CD8-positive, alpha-beta memory T cell (primary cell): ENCODE data around the gene CAVIN4. TPM values are rescaled to one million over a fixed set of nuclear protein-coding genes. Genes with fewer than 3 reads are reported as not detected.

ENCODE experiments used
- CTCF ChIA-PET: fragments of 350-600 bp; sonication (Branson Sonifier 250); formaldehyde crosslinking; loops from one replicate; lab custom pipeline; 2021; ENCODE audit warnings: antibody characterized with exemption; lab: Charles Lee
- POLR2A ChIA-PET: fragments of 350-600 bp; sonication (Branson Sonifier 250); formaldehyde crosslinking; loops from one replicate; lab custom pipeline; 2021; ENCODE audit warnings: antibody characterized with exemption; lab: Charles Lee
- DNase-seq, 5 donors: peaks; one replicate each; pipeline versions ENCODE4 v3.0.0 to v3.0.0-alpha.2; 2020 to 2022; ENCODE audit warnings: mixed read lengths in 1 of 5
- H3K27ac ChIP-seq: one replicate; pipeline ENCODE4 v1.7.0; 2013; ENCODE audit warnings: low read depth, mild to moderate bottlenecking, low read length, moderate library complexity
- H3K27me3 ChIP-seq: 2 replicates; pipeline ENCODE4 v1.7.0; 2013; ENCODE audit warnings: low read length, mild to moderate bottlenecking; ENCODE audit not compliant: insufficient read depth, poor library complexity, severe bottlenecking
- H3K36me3 ChIP-seq: 2 replicates; pipeline ENCODE4 v1.7.0; 2013; ENCODE audit warnings: mild to moderate bottlenecking, low read length, moderate library complexity; ENCODE audit not compliant: insufficient read depth
- H3K4me1 ChIP-seq: 2 replicates; pipeline ENCODE4 v1.7.0; 2013; ENCODE audit warnings: mild to moderate bottlenecking, low read length, moderate library complexity; ENCODE audit not compliant: insufficient read depth
- H3K4me3 ChIP-seq: 2 replicates; pipeline ENCODE4 v1.7.0; 2013; ENCODE audit warnings: mild to moderate bottlenecking, low read length
- H3K9me3 ChIP-seq: 2 replicates; pipeline ENCODE4 v1.7.0; 2013; ENCODE audit warnings: mild to moderate bottlenecking, low read length
- H3K27ac Mint-ChIP-seq, 8 donors: one replicate each; pipeline ENCODE4 v1.8.0; 2020 to 2021; ENCODE audit warnings: mixed read lengths in 8 of 8, mild to moderate bottlenecking in 6 of 8, inconsistent platforms in 3 of 8, moderate library complexity in 3 of 8
- H3K27me3 Mint-ChIP-seq, 2 donors: one replicate each; pipeline ENCODE4 v1.8.0; 2020 to 2021; ENCODE audit warnings: mixed read lengths in 2 of 2, mild to moderate bottlenecking in 1 of 2, moderate library complexity in 1 of 2
- H3K36me3 Mint-ChIP-seq, 3 donors: one replicate each; pipeline ENCODE4 v1.8.0; 2020 to 2021; ENCODE audit warnings: mixed read lengths in 3 of 3, inconsistent platforms in 1 of 3, mild to moderate bottlenecking in 1 of 3
- H3K4me1 Mint-ChIP-seq, 3 donors: one replicate each; pipeline ENCODE4 v1.8.0; 2020 to 2021; ENCODE audit warnings: mixed read lengths in 3 of 3, inconsistent platforms in 1 of 3, mild to moderate bottlenecking in 1 of 3
- H3K4me3 Mint-ChIP-seq, 7 donors: one replicate each; pipeline ENCODE4 v1.8.0; 2020 to 2021; ENCODE audit warnings: mixed read lengths in 7 of 7, mild to moderate bottlenecking in 6 of 7, moderate library complexity in 4 of 7, inconsistent platforms in 2 of 7
- H3K9me3 Mint-ChIP-seq, 5 donors: one replicate each; pipeline ENCODE4 v1.8.0; 2020 to 2022; ENCODE audit warnings: mixed read lengths in 5 of 5, mild to moderate bottlenecking in 3 of 5, moderate library complexity in 2 of 5, inconsistent platforms in 1 of 5
- polyA plus RNA-seq: library from polyadenylated mRNA; unstranded; fragments of 300-500 nt; fragmentation: Illumina TruSeq; gene quantifications from one replicate; pipeline ENCODE4 v1.2.3, GENCODE V29; 2021
- total RNA-seq, 2 experiments: library from RNA; stranded (reverse); gene quantifications; one replicate each; pipeline ENCODE4 v1.2.3, GENCODE V29; 2021

The CAVIN4 gene
- total and polyA plus RNA-seq, 3 experiments from 2014 or later: 0.20 to 0.26 TPM; not detected in 1

DNA sequence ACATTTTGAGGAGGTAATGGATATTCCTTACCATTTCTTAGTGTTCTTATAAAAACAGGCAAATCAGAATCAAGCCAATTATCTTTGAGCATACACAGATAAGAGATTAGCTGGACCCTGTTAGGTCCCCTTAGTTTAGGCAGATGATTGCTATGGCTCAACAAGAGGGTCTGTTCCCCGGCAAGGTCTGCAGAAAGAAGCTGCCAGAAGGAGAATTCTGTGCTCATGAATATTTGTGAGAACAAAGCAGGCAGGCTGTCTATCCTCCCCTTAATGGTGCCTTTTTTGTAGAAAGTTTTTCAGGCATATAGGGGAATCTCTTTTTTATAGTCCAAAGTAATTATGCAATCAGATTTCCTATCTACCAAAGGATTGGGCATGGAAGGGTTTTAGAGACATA is 27.5 kb downstream of the CAVIN4 start:
- no peaks in the 10 kb centered on the region for H3K27me3 Mint-ChIP-seq
- H3K27ac Mint-ChIP-seq: no peak overlapping the region
- H3K4me3 Mint-ChIP-seq: no peak overlapping the region
- H3K27ac ChIP-seq: no peak overlapping the region
- H3K9me3 ChIP-seq: no peaks in the 10 kb centered on the region
- H3K36me3 Mint-ChIP-seq: peaks cover 0 to 2% (median 0%) of the 10 kb centered on the region in 3 donors
- ChIA-PET CTCF (no interaction called here), POLR2A (no interaction called here)
- no peaks in the 10 kb centered on the region for H3K36me3 ChIP-seq
- no peak overlapping the region for H3K4me3 ChIP-seq
- no peaks in the 10 kb centered on the region for H3K4me1 Mint-ChIP-seq
- H3K4me1 ChIP-seq: no peaks in the 10 kb centered on the region
- H3K9me3 Mint-ChIP-seq: no peaks in the 10 kb centered on the region
- H3K27me3 ChIP-seq: no peaks in the 10 kb centered on the region
- DNase-seq: no peak

DNA sequence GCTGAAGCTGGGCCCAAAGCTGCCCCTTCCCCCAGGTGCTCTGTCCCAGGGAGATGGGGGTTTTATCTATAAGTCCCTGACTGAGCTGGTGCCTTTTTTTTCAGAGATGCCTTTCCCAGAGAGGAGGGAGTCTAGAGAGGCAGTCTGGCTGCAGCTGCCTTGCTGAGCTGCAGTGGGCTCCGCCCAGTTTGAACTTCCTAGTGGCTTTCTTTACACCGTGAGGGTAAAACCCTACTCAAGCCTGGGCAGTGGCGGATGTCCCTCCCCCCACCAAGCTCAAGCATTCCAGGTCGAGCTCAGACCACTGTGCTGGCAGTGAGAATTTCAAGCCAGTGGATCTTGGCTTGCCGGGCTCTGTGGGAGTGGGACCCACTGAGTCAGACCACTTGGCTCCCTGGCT is 41.3 kb downstream of the CAVIN4 start:
- POLR2A ChIA-PET: no interaction called here

DNA sequence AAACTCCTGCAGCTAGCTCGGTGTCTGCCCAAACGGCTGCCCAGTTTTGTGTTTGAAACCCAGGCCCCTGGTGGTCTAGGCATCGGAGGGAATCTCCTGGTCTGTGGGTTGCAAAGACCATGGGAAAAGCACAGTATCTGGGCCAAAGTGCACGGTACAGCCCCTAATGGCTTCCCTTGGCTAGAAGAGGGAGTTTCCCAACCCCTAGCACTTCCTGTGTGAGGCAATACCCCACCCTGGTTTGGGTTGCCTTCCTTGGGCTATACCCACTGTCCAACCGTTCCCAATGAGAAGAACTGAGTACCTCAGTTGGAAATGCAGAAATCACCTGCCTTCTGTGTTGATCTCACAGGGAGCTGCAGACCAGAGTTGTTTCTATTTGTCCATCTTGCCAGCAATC is 41.8 kb downstream of the CAVIN4 start:
- Mint-ChIP-seq H3K27me3 (peaks cover 15 to 20% of the 10 kb centered on the region in 2 donors), H3K27ac (no peak overlapping the region), H3K9me3 (peaks cover 7 to 25% (median 8%) of the 10 kb centered on the region in 5 donors), H3K4me1 (no peaks in the 10 kb centered on the region), H3K4me3 (no peak overlapping the region), H3K36me3 (peaks cover 0 to 8% (median 0%) of the 10 kb centered on the region in 3 donors)
- ChIA-PET POLR2A (no interaction called here), CTCF (no interaction called here)
- Histone ChIP-seq H3K4me3 (no peak overlapping the region), H3K36me3 (no peaks in the 10 kb centered on the region), H3K27me3 (no peaks in the 10 kb centered on the region), H3K27ac (no peak overlapping the region), H3K4me1 (no peaks in the 10 kb centered on the region), H3K9me3 (no peaks in the 10 kb centered on the region)
- DNase-seq: no peak

More for the DNA sequence above, 41.3 kb downstream of the CAVIN4 start:
- Mint-ChIP-seq H3K27me3 (peaks cover 15 to 20% of the 10 kb centered on the region in 2 donors), H3K4me1 (no peaks in the 10 kb centered on the region), H3K36me3 (peaks cover 0 to 8% (median 0%) of the 10 kb centered on the region in 3 donors), H3K9me3 (peaks cover 7 to 25% (median 8%) of the 10 kb centered on the region in 5 donors), H3K4me3 (no peak overlapping the region), H3K27ac (no peak overlapping the region)
- H3K9me3 ChIP-seq: no peaks in the 10 kb centered on the region
- no peak overlapping the region for H3K4me3 ChIP-seq
- DNase-seq: no peak
- CTCF ChIA-PET: no interaction called here
- no peaks in the 10 kb centered on the region for H3K4me1 ChIP-seq
- no peaks in the 10 kb centered on the region for H3K27me3 ChIP-seq
- H3K27ac ChIP-seq: no peak overlapping the region
- H3K36me3 ChIP-seq: no peaks in the 10 kb centered on the region

- H3K4me1 Mint-ChIP-seq: no peaks in the 10 kb centered on the region
- no peak for DNase-seq
- no peaks in the 10 kb centered on the region for H3K36me3 ChIP-seq
- H3K4me1 ChIP-seq: no peaks in the 10 kb centered on the region
- H3K9me3 Mint-ChIP-seq: peaks cover 6 to 11% (median 7%) of the 10 kb centered on the region in 5 donors
- H3K9me3 ChIP-seq: no peaks in the 10 kb centered on the region
- H3K36me3 Mint-ChIP-seq: peaks cover 0 to 6% (median 0%) of the 10 kb centered on the region in 3 donors
- H3K27ac ChIP-seq: no peak overlapping the region
- CTCF ChIA-PET: no interaction called here
- peaks cover 4 to 7% of the 10 kb centered on the region in 2 donors for H3K27me3 Mint-ChIP-seq
- no peak overlapping the region for H3K4me3 Mint-ChIP-seq
- H3K27me3 ChIP-seq: no peaks in the 10 kb centered on the region
- POLR2A ChIA-PET: no interaction called here
- no peak overlapping the region for H3K27ac Mint-ChIP-seq
- H3K4me3 ChIP-seq: no peak overlapping the region
These were observed 46.1 kb downstream of the CAVIN4 start for GRCh38 chr9:100623969-100624368.

DNA sequence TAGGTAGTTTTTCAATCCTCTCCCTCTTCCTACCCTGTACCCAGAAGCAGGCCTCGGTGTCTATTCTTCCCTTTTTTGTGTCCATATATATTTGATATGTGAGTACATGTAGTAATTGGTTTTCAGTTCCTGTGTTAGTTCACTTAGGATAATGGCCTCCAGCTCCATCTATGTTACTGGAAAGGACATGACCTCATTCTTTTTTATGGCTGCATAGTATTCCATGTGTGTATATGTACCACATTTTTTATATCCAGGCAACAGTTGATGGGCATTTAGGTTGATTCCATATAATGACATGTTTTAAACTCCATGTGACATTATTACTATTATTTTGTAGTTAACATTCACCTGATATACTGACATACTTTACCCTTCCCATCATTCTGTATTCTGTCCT is 49.1 kb downstream of the CAVIN4 start:
- Mint-ChIP-seq H3K4me1 (no peaks in the 10 kb centered on the region), H3K36me3 (peaks cover 0 to 6% (median 0%) of the 10 kb centered on the region in 3 donors), H3K4me3 (no peak overlapping the region), H3K27ac (no peak overlapping the region), H3K9me3 (peaks cover 5 to 11% (median 6%) of the 10 kb centered on the region in 5 donors), H3K27me3 (peaks cover 4 to 27% of the 10 kb centered on the region in 2 donors)
- H3K27me3 ChIP-seq: no peaks in the 10 kb centered on the region
- ChIA-PET CTCF (no interaction called here), POLR2A (no interaction called here)
- no peak overlapping the region for H3K27ac ChIP-seq
- H3K36me3 ChIP-seq: no peaks in the 10 kb centered on the region
- no peak for DNase-seq
- no peaks in the 10 kb centered on the region for H3K4me1 ChIP-seq
- H3K9me3 ChIP-seq: no peaks in the 10 kb centered on the region
- no peak overlapping the region for H3K4me3 ChIP-seq

DNA sequence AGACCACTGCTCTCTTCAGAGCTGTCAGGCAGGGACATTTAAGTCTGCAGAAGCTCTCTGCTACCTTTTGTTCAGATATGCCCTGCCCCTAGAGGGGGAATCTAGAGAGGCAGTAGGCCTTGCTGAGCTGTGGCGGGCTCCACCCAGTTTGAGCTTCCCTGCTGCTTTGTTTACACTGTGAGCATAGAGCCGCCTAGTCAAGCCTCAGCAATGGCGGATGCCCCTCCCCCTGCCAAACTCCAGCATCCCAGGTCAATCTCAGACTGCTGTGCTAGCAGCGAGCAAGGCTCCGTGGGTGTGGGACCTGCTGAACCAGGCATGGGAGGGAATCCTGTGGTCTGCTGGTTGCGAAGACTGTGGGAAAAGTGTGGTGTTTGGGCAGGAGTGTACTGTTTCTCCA is 59.9 kb downstream of the CAVIN4 start:
- Mint-ChIP-seq H3K4me1 (no peaks in the 10 kb centered on the region), H3K27ac (no peak overlapping the region), H3K4me3 (no peak overlapping the region), H3K36me3 (peaks cover 0 to 1% (median 0%) of the 10 kb centered on the region in 3 donors), H3K9me3 (peaks cover 4 to 11% (median 7%) of the 10 kb centered on the region in 5 donors), H3K27me3 (peaks cover 12 to 57% of the 10 kb centered on the region in 2 donors)
- Histone ChIP-seq H3K9me3 (no peaks in the 10 kb centered on the region), H3K36me3 (no peaks in the 10 kb centered on the region), H3K27me3 (no peaks in the 10 kb centered on the region), H3K4me3 (no peak overlapping the region), H3K27ac (no peak overlapping the region), H3K4me1 (no peaks in the 10 kb centered on the region)
- CTCF ChIA-PET: no interaction called here
- DNase-seq: no peak
- POLR2A ChIA-PET: no interaction called here

Other genes starting within 250 kb of the CAVIN4 start
- 10 to 100 TPM; 31.3 to 34.1 TPM for gene TEX10, start 225.1 kb upstream of the CAVIN4 start, total RNA-seq
- gene TEX10, start 225.1 kb upstream of the CAVIN4 start, polyA plus RNA-seq: 11.6 TPM
- 10 to 100 TPM; 18.2 to 21.3 TPM for gene MSANTD3, start 150.9 kb upstream of the CAVIN4 start, total RNA-seq
- 7.2 TPM for gene MSANTD3, start 150.9 kb upstream of the CAVIN4 start, polyA plus RNA-seq
- gene TMEFF1, start 104.9 kb upstream of the CAVIN4 start, total RNA-seq: under 1 TPM; 0.37 to 0.38 TPM
- gene TMEFF1, start 104.9 kb upstream of the CAVIN4 start, polyA plus RNA-seq: not detected